HG03432 (cell line): ENCODE results near the gene RNF38.
"Not testable (repeated sequence)": the region's sequence is repeated elsewhere in the genome, so short reads cannot be mapped to it uniquely, and the experiment has no call there.

Source experiments
- ATAC-seq: cut with Tn5 transposase; IDR thresholded peaks from one replicate; pipeline ENCODE4 v1.9.1; 2021; ENCODE audit warnings: mild to moderate bottlenecking, moderate library complexity; ENCODE audit not compliant: unreplicated experiment

The RNF38 gene

DNA sequence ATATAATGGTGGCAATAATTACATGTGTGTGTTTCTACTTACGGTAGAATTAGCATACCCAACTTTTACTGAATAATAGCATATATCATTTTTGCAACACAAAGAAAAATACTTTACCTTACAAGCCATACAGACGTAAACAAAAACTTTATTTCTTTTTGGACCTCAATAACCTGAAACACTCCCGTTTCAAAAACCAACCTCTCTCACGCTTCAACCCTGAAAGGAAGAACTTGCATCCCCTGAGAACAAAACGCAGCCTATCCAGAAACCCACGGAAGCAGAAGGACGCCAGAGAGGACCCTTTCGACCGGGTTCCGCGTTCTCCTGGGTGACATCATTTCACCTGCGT, at the start of gene RNF38:
TSS of gene RNF38 (minus strand) at position 290 of the 352 bp plus-strand sequence. CDS start at position 129, 161 bp downstream.
- no peak for ATAC-seq

- ATAC-seq, result not testable (repeated sequence)
These were observed 48.5 kb upstream of the RNF38 start for GRCh38 chr9:36448555-36448954.

DNA sequence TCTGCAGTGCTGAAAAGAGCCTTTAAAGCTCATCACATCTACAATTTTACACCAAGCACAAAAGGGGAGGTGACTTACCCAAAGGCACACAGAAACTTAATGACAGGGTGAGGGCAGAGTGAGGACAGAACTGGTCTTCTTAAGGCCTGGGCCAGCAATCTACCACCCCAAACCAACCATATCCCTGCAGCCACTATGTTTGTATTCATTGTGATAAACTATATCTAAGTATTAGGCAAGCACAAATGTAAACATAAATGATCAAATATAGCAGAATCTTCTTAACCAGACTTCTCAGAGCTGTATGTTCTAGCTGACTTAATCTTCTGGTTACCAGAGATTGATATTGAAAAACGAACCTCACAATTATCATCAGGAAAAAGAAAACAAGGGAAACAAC, 47.9 kb upstream of the RNF38 start:
- no peak for ATAC-seq

DNA sequence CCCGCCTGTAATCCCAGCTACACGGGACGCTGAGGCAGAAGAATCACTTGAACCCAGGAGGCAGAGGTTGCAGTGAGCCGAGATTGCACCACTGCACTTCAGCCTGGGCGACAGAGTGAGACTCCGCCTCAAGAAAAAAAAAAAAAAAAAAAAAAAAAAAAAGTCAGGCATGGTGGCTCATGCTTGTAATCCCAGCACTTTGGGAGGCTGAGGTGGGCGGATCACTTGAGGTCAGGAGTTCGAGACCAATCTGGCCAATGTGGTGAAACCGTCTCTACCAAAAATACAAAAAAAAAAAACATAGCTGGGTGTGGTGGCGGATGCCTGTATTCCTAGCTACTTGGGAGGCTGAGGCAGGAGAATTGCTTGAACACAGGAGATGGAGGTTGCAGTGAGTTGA, 46.6 kb upstream of the RNF38 start:
- ATAC-seq, result not testable (repeated sequence)

- ATAC-seq, result no peak
These were observed 45.8 kb upstream of the RNF38 start for GRCh38 chr9:36445800-36446361.

DNA sequence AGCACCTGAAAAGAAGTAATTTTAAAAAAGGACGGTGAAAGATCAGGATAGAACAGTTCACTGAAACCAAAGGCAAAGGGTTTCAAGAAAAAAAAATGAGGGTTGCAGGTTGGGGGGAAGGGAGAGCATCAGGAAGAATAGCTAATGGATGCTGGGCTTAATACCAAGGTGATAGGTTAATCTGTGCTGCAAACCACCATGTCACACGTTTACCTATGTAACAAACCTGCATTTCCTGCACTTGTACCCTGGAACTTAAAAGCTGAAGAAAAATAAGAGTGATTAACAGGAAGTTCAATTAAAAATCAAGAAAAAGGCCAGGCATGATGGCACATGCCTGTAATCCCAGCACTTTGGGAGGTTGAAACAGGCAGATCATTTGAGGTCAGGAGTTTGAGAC, 44.1 kb upstream of the RNF38 start:
- ATAC-seq, result no peak

- no peak for ATAC-seq
These were observed 43.5 kb upstream of the RNF38 start for GRCh38 chr9:36443581-36443980.

- no peak for ATAC-seq
These were observed 42.6 kb upstream of the RNF38 start for GRCh38 chr9:36442710-36443109.

DNA sequence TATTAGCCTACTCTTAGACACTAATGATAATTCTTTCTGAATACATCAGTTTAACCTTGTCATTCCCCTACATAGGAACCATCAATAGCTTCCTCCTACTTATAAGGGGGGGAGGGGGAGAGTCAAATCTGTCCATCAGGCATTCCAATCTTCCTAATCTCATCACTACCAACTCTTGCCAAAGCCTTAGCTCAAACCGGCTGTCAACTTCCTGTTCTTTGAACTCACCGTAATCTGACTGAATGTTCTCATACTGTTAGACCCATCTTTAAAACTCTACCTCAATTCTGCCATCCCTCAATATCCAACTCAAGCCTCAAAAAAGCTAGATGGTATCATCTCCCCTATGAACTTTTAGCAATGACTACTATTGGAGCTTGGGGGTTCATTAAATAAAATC, 41.9 kb upstream of the RNF38 start:
- no peak for ATAC-seq

DNA sequence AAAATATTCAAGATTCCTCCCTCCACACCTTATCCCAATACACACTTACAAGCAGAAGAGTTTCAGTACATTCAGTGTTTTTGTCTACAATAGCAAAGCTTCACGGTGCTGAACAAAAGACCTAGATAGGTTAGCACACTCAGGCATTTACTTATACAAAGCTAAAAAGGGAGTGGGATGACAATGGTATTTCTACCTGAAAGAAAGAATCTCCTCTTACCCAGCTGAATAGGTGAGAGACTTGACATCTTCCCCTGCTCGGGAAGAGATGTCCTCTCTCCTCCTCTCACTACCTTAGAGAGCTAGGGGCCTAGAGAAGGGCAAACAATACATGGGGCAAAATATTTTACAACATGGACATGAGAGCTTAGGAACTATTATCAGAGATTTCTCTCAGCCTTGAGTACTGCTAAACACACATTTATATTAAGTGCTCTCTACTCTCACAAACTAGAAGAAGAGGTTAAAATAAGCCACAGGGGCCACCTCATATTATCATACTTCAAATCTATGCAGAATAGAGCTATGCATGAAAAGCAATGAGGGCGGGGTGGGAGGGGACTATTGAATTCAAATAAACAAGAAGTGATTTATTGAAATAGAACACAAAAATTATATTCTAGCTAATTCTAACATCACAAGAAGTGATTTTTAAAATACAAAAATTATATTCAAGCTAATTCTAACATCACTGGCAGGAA, 38.6 kb upstream of the RNF38 start:
- no peak for ATAC-seq

DNA sequence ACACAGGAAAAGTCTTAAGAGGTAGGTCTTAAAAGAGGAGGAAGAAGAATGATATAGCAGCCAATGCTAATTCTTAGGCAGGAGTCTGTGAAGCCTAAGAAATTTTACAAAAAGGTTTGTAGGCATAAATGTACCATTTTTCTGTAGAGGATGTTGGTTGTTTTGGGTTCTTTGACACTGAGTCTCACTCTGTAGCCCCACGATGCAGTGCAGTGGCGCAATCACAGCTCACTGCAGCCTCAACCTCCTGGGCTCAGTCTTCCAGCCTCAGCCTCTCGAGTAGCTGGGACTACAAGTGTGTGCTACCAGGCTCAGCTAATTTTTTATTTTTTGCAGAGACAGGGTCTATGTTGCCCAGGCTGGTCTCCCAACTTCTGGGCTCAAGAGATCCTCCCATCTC, 37.7 kb upstream of the RNF38 start:
- ATAC-seq, result no peak

- no peak for ATAC-seq
These were observed 36.8 kb upstream of the RNF38 start for GRCh38 chr9:36436909-36437308.

DNA sequence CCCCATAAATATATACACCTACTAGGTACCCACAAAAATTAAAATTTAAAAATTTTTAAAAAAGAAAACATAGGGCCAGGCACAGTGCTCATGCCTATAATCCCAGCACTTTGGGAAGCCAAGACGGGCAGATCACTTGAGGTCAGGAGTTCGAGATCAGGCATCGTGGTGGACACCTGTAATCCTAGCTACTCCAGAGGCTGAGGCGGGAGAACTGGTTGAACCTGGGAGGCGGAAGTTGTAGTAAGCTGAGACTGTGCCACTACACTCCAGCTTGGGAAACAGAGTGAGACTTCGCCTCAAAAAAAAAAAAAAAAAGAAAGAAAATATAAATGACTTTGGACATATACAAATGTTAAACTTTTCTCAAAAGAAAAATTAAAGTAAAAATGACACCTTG, 33.3 kb upstream of the RNF38 start:
- ATAC-seq, result no peak

DNA sequence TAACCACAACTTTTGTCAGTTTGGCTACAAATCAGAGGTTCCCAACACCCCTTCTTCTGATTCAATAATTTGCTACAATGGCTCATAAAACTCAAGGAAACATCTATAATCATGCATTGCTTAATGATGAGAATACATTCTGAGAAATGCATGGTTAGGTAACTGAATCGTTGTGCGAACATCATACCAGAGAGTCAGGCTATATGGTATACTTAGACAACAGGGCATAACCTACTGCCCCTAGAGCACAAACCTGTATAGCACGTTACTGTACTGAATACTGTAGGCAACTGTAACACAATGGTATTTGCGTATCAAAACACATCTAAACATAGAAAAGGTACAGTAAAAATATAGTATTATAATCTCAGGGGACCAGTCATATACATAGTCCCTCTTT, 31.0 kb upstream of the RNF38 start:
- no peak for ATAC-seq

- ATAC-seq, result no peak
These were observed 26.9 kb upstream of the RNF38 start for GRCh38 chr9:36426945-36427344.

GRCh38 chr9:36426348-36426747, 26.3 kb upstream of the RNF38 start:
- no peak for ATAC-seq

DNA sequence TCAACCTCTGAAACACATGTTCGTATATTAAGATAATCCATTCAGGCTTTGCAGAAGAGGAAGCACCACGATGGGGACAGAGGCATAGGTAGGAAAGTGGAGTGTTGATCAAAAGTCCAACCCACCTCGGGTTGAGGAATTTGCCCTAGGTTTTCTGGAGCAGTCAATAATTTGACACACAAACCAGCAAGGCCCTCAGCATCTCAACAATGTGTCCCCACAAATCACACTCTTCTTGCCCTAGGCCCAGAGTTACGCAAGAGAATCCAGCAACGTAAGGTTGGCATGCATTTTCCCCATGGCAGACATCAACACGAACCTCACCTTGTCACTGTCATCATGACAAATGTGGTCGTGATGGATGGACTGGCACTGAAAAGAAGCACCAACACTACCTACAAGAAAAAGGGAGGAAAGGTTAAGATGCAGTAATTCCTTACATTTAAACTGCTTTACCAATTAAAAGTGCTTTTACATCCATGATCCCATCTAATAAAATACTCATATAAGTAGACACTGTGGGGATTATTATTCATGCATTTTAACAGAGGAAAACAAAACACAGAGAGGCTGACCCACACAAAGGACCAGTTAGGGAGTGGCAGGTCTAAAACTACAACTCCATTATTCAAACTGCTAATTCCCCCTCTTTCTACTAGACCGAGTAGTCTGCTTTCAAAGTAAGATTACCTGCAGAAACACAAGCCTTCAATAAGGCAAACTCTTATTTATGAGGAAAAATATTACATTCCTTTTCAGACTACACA, 24.4 kb upstream of the RNF38 start:
- no peak for ATAC-seq

GRCh38 chr9:36423206-36423605, 23.1 kb upstream of the RNF38 start:
- ATAC-seq, result no peak

- no peak for ATAC-seq
These were observed 16.8 kb upstream of the RNF38 start for GRCh38 chr9:36416890-36417289.

DNA sequence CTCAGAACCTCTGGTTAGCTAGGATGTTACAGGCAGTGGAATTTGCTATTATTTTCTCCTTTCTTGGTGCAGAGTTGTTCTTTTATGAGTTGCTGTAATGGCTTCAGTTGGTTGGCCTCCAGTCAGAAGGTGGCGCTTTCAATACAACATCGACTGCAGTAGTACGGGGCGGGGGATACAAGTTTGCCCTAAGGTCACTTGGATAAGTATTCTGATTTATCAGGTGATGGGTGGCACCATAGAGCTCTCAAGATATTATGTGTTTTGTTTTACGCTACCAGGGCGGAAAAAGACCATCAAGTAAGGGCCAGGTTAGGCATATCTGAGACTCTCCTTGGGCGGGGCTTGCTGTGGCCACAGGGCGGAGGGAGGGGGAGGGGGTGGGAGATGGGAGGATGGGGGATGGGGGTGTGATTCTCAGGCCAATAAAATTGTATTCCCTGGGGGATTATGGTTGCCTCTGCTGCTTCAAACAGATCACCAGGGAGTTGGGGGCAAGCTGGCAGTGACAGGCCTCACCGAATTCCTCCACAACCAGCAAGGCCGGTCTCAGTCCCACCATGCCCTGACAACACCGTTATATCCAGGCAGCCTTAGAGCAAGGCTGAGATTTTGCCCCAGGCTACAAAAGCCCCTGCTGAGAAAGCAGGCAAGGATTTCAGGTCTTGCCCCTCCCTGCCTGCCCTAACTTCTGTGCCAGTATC, 15.9 kb upstream of the RNF38 start:
- ATAC-seq, result no peak

DNA sequence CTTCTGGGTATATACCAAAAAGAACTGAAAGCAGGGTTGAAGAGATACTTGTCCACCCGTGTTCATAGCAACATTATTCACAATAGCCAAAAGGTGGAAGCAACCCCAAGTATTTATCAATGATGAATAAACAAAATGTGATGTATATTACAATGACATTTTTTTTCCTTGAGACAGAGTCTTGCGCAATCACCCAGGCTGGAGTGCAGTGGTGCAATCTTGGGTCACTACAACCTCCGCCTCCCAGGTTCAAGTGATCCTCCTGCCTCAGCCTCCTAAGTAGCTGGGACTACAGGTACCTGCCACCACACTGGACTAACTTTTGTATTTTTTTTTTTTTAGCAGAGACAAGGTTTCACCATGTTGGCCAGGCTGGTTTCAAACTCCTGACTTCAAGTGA, 11.3 kb upstream of the RNF38 start:
- not testable (repeated sequence) for ATAC-seq

- ATAC-seq, result not testable (repeated sequence)
These were observed 9.0 kb upstream of the RNF38 start for GRCh38 chr9:36409076-36409475.
